Stimulated activated CD8-positive, alpha-beta memory T cell treated with anti-CD3 and anti-CD28 coated beads, Interleukin-15, amount 100 ng/mL, for 4 hours (primary cell): ENCODE data around the gene LZTR1.

Source experiments
- DNase-seq, 2 donors: peaks; one replicate each; pipeline ENCODE4 v3.0.0-alpha.2; 2020; ENCODE audit warnings: low read depth in 2 of 2

LZTR1 gene

DNA sequence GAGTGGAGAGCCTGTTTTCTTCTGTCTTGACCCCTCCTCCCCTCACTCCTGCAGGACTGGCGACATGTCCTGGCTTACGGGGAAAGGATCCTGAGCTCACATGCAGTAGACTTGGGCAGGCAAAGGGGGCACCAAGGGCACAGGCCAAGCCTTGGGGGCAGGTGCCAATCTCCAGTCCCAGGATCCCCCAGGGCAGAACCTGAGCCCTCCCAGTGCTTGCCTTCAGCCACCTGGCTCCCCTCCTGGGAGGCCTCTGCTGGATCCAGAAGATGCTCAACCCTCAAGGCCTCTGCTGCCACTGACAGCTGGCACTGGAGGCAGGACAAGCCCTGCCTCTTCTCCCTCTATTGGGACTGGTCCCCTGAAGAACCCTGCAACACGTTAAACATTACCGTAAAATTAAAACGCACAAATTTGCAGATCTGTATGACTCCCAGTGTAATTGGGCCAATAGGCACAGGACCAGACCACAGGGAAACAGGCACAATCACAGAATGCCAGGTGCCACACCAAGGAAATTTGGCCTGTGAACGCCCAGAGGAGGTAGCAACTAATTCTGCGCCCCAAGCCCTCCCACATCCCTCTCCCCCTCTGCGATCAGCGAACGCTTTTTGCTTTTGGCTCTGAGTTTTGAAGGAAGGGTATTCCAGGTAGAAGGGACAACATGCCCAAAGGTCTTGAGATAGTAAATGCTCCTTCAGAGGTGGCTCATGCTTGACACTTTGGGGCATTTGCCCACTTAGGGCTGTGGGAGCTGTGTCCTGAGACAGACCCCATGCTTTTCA is 967 bp upstream of the LZTR1 start:
- no peak for DNase-seq

- DNase-seq = no peak
These were observed 426 bp downstream of the LZTR1 start for GRCh38 chr22:20982563-20982882.

GRCh38 chr22:20983081-20983771 is 1.1 kb downstream of the LZTR1 start:
- DNase-seq = no peak

DNA sequence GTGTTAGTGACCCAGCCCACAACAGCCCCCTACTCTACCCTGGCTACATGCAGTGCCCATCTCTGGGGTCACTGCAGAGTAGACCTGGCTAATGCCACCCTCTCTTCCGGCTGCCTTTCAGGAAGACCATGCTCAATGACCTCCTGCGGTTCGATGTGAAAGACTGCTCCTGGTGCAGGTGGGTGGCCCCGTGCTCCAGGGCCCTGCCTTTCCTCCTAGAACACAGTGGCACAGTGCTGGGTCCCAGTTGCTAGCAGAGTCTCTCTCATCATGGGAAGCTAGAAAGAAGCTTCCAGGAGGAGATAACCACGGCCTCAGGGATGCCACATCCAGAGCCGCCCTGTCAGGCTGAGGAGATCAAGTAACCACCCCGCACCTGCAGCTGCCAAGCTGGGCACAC is 3.6 kb downstream of the LZTR1 start:
- no peak for DNase-seq

DNA sequence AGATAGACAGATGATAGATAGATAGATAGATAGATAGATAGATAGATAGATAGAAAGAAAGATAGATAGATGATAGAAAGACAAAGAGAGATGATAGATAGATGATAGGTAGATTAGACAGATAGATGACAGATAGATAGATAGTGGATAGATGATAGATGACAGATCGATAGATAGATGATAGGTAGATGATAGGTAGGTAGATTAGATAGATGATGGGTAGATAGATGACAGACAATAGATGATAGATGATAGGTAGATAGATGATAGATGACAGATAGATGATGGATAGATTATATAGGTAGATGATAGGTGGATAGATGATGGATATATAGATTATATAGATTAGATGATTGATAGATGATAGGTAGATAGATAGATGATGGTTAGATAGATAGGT is 4.3 kb downstream of the LZTR1 start:
- no peak for DNase-seq

- no peak for DNase-seq
These were observed 5.3 kb downstream of the LZTR1 start for GRCh38 chr22:20987375-20987774.

DNA sequence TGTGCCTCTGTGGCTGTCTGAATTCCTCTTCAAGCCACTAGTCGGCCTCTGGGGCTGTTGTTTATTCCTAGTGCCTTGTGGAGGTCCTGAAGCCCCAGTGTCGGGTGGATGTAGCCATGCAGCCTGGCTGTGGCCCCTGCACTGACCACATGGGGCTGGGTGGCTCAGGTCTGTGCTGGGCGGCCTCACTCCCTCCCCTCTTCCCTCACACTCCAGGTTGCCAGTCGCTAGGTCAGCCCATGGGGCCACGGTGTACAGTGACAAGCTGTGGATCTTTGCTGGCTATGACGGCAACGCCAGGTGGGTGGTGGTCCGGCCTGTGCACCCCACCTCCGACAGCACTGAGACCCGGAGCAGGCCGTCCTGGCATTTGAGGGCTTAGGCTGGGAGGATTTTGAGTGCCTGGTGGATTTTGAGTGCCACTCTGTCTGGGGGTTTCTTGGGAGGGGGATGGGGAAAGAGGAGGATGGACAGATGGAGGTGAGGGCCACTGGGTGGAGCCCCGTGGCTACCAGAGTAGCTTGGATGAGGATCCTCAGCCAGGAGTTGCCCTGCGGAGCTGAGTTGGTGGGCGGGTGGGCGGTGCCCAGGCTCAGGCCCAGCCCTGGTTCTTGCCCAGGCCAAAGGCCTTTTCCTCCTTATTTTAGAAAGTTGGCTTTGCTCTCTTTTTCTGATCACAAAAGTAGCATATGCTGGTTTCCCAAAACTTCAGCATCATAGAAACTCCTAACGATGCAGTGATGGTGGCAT is 6.7 kb downstream of the LZTR1 start:
- no peak for DNase-seq

GRCh38 chr22:20989323-20990138 is 7.4 kb downstream of the LZTR1 start:
- DNase-seq = no peak

GRCh38 chr22:20990184-20991180 is 8.4 kb downstream of the LZTR1 start:
- no peak for DNase-seq

- DNase-seq = no peak
These were observed 9.4 kb downstream of the LZTR1 start for GRCh38 chr22:20991252-20992055.

DNA sequence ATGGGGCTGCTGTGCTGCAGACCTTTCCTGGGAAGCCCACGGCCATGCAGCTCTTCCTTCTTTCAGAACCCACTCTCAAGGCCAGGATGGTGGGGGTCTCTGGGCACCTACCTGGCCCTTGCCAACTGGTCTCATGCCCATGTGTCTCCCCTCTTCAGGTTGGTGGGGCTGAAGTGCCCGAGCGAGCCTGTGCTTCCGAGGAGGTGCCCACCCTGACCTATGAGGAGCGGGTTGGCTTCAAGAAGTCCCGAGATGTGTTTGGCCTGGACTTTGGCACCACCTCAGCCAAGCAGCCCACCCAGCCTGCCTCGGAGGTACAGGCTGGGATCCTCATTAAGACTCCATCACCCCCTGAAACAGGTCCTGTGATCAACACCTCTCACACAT is 10.0 kb downstream of the LZTR1 start:
- DNase-seq = no peak

DNA sequence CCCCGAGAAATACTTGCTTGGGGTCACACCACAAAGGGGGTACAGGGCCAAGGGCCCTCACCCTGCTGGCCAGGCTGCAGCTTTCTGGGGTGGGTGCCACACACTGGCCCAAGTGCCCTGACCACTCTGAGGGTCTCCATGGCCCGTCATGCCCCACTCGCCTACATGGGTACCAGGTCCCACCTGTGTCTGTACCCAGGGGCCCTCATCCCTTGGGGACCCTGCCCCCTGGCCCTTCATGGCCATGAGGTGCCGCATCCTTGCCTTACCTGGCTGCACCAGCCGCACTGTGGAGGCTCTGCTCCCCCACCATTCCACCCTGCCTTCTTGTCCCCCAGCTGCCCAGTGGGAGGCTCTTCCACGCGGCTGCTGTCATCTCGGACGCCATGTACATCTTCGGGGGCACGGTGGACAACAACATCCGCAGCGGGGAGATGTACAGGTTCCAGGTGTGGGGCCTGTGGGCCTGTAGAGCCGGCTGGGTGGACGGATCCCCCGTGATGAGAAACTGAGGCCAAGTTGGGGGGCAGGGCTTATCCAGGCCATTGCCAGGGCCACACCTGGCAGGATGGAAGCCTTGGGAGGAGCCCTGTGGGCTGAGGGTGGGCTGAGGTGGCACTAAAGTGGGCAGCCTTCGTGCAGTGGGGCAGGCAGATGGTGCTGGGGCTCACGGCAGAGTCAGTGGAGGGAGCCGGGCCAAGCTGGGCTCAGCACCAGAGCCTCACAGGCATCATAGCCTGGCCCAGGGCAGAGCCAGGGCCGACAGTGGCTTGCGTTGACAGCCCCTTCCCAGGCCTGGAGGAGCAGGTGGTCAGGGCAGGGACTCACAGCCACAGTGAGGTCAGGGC is 10.6 kb downstream of the LZTR1 start:
- no peak for DNase-seq

DNA sequence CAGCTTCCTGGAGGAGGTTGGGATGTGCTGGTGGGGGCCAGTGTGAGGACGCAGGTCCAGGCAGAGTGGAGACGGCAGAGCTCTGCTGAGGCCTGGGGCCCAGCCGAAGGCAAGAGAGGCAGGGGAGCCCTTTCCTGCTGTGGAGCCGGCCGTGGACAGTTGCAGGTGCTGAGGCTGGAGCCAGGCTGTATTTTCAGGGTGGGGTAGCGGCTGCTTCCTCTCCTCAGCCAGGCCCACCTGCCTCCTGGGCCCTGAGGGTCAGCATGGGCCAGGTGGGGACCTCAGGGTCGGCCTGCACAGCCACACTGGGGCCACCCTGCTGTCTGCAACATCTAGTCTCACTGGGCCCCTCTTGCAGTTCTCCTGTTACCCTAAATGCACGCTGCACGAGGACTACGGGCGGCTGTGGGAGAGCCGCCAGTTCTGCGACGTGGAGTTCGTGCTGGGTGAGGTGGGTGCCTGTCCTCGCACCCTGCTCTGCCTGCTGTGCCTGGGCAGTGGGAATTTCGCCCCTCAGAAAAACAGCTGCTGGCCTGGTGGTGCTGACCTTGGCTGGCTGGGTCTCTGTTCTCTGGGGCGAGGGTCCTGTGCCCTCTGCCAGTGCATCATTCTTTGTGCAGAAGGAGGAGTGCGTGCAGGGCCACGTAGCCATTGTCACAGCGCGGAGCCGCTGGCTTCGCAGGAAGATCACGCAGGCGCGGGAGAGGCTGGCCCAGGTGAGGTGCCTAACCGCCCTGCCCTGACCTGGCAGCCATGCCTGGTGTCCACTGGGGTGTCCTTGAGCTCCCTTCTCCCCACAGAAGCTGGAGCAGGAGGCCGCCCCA is 11.4 kb downstream of the LZTR1 start:
- DNase-seq = no peak

GRCh38 chr22:20994128-20994901 is 12.2 kb downstream of the LZTR1 start:
- no peak for DNase-seq

DNA sequence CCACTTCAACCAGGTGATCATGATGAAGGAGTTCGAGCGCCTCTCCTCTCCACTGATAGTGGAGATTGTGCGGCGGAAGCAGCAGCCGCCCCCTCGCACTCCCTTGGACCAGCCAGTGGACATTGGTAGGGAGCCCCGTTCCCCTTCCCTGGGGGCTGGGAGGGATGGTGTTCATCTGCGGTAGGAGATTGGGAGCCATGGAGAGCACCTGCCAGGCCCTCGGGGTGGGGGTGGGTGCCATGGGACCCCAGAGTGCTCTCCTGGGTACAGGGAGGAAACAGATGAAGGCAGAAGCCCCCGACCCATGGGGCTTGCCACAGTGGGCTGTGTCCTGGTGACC is 12.8 kb downstream of the LZTR1 start:
- no peak for DNase-seq

DNA sequence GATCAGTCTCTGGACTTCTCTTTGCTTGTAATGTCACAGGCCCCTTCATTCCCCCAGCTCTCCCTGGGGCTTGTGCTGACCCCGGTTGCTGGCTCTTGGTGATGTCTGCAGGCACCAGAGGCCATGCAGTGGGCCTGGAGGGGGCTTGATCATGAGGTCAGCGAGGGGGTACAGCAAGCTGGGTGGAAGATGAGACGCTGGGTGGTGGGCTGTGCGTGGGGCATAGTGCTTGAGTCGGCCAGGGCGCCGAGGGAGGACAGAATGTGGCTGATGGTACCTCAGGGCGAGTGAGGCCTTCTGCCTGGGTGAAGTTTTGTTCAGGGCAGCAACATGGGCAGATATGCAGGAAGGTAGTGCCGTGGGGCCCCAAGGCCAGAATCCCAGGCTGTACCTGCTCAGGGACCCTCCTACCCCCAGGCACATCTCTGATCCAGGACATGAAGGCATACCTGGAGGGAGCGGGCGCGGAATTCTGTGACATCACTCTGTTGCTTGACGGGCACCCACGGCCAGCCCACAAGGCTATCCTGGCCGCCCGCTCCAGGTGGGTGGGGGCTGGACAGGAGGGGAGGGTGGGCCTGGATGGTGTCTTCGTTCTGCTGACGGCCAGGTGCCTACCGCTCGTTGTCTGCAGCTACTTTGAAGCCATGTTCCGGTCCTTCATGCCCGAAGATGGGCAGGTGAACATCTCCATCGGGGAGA is 13.4 kb downstream of the LZTR1 start:
- DNase-seq = no peak

GRCh38 chr22:20996031-20996410 is 13.9 kb downstream of the LZTR1 start:
- DNase-seq = no peak
